ENCODE data around the gene USP7.
"Not testable (repeated sequence)": the region's sequence is repeated elsewhere in the genome, so short reads cannot be mapped to it uniquely, and the experiment has no call there.

USP7 gene

DNA sequence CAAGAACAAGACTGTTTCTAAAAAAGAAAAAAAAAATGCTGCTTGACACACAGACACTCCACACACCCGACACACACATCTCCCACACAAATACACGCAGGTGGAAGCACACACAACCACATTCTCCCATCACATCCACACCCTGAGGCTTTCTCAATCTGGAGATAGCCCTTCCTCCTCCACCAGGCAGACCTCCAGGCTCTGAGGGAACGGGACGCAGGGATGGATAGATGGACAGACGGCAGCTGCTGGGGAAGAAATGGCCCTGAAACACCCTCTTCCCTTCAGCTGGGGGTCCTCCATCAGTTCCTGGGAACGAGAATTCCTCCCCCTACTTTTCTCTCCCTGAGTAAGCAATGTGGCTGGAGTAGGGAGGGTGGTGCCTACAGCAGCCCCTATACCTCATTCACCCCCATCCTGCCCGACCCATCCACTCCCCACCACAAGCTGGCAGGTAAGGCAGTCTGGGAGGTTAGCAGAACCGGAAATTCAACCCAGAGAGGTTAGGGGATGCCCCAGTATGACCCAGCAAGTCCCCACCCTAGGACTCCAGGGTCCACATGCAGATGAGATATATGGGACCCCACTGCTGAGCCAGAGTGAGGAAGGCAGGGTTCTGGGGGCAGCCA, 85.7 kb downstream of the USP7 start:
- no peak for DNase-seq (ENCODE audit: low read depth)

DNA sequence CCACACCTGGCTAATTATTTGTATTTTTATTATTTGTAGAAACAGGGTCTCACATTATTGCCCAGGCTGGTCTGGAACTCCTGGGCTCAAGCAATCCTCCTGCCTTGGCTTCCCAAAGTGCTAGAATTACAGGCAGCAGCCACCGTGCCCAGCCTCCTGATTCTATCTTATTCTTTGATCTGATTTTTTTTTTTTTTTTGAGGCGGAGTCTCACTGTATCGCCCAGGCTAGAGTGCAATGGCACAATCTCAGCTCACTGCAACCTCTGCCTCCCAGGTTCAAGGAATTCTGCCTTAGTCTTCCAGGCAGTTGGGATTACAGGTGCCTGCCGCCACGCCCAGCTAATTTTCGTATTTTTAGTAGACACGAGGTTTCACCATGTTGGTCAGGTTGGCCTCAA, 88.4 kb downstream of the USP7 start:
- DNase-seq (ENCODE audit: low read depth), result not testable (repeated sequence)

DNA sequence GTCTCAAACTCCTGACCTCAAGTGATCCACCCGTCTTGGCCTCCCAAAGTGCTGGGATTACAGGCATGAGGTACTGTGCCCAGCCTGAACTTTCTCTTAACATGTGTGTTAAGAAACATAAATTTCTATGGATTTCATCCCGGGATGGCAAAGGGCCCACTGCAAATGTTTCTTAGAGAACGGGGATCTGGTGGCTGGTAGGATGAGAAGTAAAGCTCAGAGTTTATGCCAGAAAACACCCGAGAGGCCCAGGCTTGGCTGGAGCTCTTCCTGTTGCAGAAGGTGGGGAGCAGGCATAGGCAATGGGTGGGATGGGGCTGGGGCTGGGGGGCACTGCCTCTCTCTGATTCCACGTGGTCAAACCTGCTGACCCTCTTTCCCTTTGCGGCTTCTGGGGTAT, 89.3 kb downstream of the USP7 start:
- DNase-seq (ENCODE audit: low read depth), result no peak

DNA sequence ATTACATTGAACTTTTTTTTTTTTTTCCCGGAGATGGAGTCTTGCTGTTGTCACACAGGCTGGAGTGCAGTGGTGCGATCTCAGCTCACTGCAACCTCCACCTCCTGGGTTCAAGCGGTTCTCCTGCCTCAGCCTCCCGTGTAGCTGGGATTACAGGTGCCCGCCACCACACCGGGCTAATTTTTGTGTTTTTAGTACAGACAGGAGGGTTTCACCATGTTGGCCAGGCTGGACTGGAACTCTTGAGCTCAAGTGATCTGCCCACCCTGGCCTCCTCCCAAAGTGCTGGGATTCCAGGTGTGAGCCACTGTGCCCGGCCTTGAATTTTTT, 89.9 kb downstream of the USP7 start:
- not testable (repeated sequence) for DNase-seq (ENCODE audit: low read depth)

GRCh38 chr16:8872967-8873865, 90.5 kb downstream of the USP7 start:
- DNase-seq (ENCODE audit: low read depth), result no peak

DNA sequence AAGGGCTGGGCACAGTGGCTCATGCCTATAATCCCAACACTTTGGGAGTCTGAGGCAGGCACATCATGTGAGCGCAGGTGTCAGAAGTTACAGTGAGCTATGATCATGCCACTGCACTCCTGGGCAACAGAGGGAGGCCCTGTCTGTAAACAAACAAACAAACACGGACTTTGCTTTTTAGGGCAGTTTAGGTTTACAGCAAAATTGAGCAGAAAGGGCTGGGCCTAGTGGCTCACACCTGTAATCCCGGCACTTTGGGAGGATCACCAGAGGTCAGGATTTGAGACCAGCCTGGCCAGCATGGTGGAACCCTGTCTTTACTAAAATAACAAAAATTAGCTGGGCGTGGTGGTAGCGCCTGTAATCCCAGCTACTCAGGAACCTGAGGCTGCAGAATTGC, 91.6 kb downstream of the USP7 start:
- DNase-seq (ENCODE audit: low read depth), result no peak

- DNase-seq (ENCODE audit: low read depth), result not testable (repeated sequence)
These were observed 93.8 kb downstream of the USP7 start for GRCh38 chr16:8869988-8870241.

DNA sequence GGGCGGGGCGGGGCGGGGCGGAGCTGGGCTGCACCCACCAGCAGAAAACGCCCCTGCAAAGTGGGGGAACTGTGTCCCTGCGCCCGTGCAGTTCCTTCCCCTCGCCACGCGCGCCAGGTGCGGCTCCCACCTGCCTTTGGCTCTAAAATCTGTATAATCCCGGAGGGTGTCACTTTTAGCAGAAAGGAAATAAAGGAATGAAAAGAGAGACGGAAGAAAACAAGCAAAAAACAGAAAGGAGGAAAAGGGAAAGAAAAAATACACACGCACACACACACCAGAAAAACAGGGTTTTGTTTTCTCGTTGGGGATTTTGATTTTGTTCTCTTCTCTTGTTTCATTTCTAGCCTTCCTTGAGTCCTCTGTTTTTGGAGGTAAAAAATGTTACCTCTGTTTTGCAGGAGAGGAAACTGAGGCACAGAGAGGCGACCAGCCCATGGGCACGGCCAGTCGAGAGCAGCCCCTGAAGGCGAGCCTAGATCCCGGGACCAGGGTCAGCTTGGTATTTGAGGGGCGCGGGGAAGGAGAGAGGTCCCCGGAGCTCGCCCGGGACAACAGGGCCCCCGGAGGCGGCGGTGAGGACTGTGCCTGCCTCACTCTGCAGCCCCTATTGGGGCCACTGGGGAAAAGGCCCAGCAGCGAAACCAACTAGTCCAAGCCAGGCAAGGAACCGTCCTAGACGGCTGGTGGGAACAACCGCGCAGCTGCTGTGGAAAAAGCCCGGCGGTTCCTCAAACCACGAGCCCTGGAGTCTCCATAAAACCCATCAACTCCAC, 94.3 kb downstream of the USP7 start:
- no peak for DNase-seq (ENCODE audit: low read depth)

DNA sequence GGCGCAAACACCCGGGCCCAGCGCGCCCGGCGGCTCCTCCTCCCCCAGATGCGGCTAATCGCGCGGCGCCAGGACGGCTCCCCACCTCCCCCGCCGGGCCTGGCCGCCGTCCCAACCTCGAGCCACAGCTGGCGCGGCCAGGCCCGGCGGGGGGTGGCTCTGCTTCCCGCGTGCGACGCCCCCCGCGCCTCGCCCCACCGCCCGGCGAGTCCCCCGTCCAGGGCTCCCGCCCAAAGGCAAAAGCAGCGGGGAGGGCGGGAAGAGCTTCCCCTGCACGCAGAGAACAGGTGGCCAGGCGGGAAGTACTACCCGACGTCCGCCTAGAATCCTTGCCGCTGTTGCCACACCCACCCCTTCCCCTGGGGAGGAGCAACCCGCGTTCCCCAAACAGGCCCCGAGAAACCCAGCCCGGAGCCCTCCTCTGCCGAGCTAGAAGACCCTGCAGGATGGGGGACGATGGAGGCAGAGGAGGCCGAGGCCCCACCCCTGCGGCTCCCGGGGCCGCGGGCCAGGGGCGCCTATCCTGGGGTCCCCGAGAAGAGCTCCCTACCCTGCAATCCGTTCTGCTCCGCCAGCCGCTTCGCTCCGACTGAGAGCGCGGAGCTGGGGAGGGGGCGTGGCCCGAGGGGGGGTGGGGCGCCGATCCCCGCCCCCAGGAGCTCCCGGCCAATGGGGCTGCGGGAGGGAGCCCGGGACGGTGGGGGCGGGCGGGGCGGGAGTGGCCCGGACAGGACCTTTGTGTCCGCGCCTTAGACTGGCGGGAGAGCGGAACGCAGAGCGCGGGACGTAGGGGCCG, 95.1 kb downstream of the USP7 start, which contains the start of gene CARHSP1:
CARHSP1 (minus strand) TSS at position 591 of the 796 bp plus-strand sequence. CDS start 9,678 bp downstream, outside the sequence.
- peak; percentile 92 for DNase-seq (ENCODE audit: low read depth)

DNA sequence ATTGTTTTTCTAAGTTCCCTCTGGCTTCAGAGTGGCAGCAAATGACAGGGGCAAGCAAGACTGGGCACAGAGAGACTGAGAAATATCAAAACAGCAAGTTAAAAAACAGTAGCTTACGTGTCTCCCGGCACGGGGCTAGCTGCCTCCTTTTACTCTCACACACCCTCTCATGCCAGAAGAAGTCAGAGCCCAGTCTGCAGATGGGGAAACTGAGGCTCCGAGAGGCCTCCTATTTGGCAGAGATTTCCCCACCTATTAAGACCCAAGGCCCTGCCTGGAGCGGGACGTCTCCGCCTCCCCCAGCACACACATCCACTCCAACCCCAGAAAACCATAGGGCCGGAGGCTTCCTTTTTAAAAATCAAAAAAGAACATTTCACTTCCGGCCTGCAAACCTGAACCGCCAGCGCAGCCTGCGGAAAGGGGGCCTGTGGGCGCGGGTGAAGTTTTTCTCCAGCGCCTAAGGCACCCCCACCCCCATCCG, 95.7 kb downstream of the USP7 start:
- DNase-seq (ENCODE audit: low read depth), result no peak

GRCh38 chr16:8867216-8867931, 96.3 kb downstream of the USP7 start:
- no peak for DNase-seq (ENCODE audit: low read depth)

DNA sequence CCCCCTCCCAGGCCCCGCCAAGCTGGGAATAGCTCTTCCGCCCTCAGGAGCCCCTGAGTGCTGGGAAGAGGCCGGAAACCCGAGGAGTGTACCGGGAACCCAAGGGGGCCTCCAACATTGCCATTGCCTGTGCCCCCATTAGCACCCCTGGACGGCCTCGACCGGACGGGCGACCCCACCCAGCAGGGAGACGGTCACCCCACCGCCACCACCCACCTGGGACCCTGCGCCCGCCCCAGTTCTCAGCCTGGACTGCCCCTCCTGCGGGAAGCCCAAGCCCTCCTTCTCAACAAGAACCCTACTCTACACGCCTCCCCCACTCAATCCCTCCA, 96.9 kb downstream of the USP7 start:
- DNase-seq (ENCODE audit: low read depth), result no peak

GRCh38 chr16:8866118-8866883, 97.4 kb downstream of the USP7 start:
- DNase-seq (ENCODE audit: low read depth), result no peak

GRCh38 chr16:8865145-8865882, 98.4 kb downstream of the USP7 start:
- no peak for DNase-seq (ENCODE audit: low read depth)

DNA sequence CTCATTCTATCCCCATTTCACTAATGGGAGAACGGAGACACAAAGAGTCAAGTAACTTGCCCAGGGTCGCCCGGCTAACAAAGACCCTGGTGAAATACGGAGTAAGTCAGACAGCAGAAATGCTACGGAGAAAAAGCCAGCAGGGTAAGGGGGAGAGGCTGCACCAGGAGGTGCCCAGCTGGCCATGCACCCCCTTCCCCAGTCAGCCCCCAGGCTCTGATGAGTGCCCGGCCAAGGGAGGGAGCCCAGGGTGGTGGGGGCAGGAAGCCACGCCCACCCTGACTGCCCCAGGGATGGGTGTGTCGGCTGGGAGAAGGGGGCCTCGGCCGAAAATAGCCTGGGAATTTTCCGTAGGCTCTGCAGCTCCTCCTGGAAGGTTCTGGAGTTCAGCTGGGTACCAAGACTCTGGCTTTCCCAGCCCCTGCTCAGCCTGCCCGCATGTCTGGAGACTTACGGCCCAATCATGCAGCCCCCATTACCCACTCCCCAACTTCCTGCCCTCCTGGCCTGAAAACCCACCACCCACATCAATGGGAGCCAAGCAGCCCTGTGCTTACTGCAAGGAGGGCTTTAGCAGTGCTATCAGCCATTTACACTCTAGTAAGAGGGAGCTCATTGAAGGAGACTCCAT, 99.1 kb downstream of the USP7 start:
- no peak for DNase-seq (ENCODE audit: low read depth)

DNA sequence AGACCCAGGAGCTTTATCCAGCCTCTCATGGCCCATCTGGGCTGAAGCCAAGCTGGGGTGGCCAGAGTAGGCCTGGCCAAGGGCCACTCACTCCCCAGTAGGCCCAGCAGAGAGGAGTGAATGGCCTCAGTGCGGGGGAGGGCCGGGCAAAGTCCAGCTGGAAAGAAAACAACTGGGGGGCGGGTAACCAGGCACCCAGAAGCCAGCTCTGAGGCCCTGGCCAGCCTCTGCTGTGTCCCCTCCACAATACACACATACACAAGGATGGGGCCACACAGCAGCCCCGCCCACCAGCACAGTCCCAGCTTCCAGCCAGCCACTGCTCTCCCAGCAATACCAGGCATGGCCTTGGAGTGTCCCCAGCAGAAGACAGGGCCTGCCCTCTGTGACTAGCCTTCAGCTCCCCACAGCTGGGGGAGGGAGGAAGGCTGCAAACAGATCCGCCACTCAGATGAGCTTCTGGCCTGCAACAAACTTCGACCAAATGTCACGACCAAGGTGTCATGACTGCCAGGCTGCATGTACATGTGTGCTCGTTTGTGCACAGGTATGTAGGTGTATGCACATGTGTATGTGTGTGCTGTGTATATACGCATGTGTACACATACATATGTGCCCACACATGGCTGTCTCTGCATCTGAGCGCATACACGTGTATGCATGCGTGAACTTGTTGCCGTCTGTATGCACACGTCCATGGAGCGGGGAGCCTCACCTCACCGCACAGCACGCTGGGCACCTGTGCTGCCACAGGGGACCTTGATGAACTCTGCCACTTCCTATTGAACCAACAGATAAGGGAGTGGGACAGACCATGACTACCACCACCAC, 99.9 kb downstream of the USP7 start:
- DNase-seq (ENCODE audit: low read depth), result no peak

- DNase-seq (ENCODE audit: low read depth), result no peak
These were observed 101.2 kb downstream of the USP7 start for GRCh38 chr16:8862309-8863130.
